ENCODE data around the gene PPP4R4.

DNA sequence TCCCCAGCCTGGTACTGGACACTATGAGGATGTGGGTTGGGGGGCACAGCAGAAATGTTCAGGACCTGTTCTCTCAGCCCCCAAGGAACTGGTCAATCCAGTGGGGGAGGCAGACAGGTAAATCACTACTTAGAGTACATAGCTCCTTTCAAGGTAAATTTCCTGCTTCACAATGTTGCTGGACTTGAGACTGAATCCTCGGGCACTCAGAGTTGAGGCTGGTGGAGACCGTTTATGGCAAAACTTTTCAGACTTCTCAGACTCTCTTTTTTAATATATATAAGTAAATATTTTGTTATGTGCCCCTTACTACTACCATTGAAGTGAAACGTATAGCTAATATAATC lies 119.4 kb downstream of the PPP4R4 start:
- TF ChIP-seq, protein P1, sequence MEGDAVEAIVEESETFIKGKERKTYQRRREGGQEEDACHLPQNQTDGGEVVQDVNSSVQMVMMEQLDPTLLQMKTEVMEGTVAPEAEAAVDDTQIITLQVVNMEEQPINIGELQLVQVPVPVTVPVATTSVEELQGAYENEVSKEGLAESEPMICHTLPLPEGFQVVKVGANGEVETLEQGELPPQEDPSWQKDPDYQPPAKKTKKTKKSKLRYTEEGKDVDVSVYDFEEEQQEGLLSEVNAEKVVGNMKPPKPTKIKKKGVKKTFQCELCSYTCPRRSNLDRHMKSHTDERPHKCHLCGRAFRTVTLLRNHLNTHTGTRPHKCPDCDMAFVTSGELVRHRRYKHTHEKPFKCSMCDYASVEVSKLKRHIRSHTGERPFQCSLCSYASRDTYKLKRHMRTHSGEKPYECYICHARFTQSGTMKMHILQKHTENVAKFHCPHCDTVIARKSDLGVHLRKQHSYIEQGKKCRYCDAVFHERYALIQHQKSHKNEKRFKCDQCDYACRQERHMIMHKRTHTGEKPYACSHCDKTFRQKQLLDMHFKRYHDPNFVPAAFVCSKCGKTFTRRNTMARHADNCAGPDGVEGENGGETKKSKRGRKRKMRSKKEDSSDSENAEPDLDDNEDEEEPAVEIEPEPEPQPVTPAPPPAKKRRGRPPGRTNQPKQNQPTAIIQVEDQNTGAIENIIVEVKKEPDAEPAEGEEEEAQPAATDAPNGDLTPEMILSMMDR (IDR thresholded peaks at IDR 0.05), result no peak
- TF ChIP-seq POLR2A (IDR thresholded peaks at IDR 0.05) (no peak), EP300 (IDR thresholded peaks at IDR 0.05) (no peak)
